Activated CD4-positive, alpha-beta memory T cell treated with anti-CD3 and anti-CD28 coated beads for 36 hours (primary cell): ENCODE measurements around the gene TULP4. TPM values are rescaled to one million over a fixed set of nuclear protein-coding genes. Genes with fewer than 3 reads are reported as not detected.

Experiments used
- CTCF ChIA-PET: fragments of 350-600 bp; sonication (Branson Sonifier 250); formaldehyde crosslinking; loops from one replicate; lab custom pipeline; 2021; ENCODE audit warnings: antibody characterized with exemption, inconsistent platforms; lab: Charles Lee
- POLR2A ChIA-PET: fragments of 350-600 bp; sonication (Branson Sonifier 250); formaldehyde crosslinking; loops from one replicate; lab custom pipeline; 2021; ENCODE audit warnings: antibody characterized with exemption; lab: Charles Lee
- DNase-seq: peaks from one replicate; pipeline ENCODE4 v3.0.0-alpha.2; 2020
- H3K27ac Mint-ChIP-seq: one replicate; pipeline ENCODE4 v1.8.0; 2021; ENCODE audit warnings: mixed read lengths
- H3K27me3 Mint-ChIP-seq: one replicate; pipeline ENCODE4 v1.8.0; 2021; ENCODE audit warnings: mixed read lengths
- H3K36me3 Mint-ChIP-seq: one replicate; pipeline ENCODE4 v1.8.0; 2021; ENCODE audit warnings: mixed read lengths
- H3K4me1 Mint-ChIP-seq: one replicate; pipeline ENCODE4 v1.8.0; 2021; ENCODE audit warnings: low read depth, mixed read lengths
- H3K4me3 Mint-ChIP-seq: one replicate; pipeline ENCODE4 v1.8.0; 2021; ENCODE audit warnings: mild to moderate bottlenecking, mixed read lengths
- H3K9me3 Mint-ChIP-seq: one replicate; pipeline ENCODE4 v1.8.0; 2021; ENCODE audit warnings: mixed read lengths
- intact Hi-C: fragments of 100-400 bp; cut with micrococcal nuclease; formaldehyde crosslinking; loops from one replicate; pipeline ENCODE4 v1.15.1; 2023
- total RNA-seq, 2 experiments: library from RNA; stranded (reverse); gene quantifications; one replicate each; pipeline ENCODE4 v1.2.3, GENCODE V29; 2021

TULP4 gene
- total RNA-seq, 2 experiments from 2014 or later, result 15.9 to 16.3 TPM

- Mint-ChIP-seq H3K27ac (no peak overlapping the region), H3K4me3 (no peak overlapping the region), H3K27me3 (no peaks in the 10 kb centered on the region), H3K36me3 (peaks cover under 1% of the 10 kb centered on the region), H3K9me3 (no peaks in the 10 kb centered on the region), H3K4me1 (no peaks in the 10 kb centered on the region)
- CTCF ChIA-PET, result interaction anchor here (0.9 to 1.1 kb wide), 2 partner anchors 24 to 192 kb away, joined by 3 read pairs; no protein-coding TSS in a partner anchor
- intact Hi-C loops, result no loop called here
- no peak for DNase-seq
- POLR2A ChIA-PET, result no interaction called here
Observed at GRCh38 chr6:158405933-158406332, 93.7 kb downstream of the TULP4 start.

GRCh38 chr6:158406736-158407135 lies 94.5 kb downstream of the TULP4 start:
- no peaks in the 10 kb centered on the region for H3K9me3 Mint-ChIP-seq
- ChIA-PET CTCF (interaction anchor here (1.1 kb wide), 1 partner anchor 192 kb away, joined by 3 read pairs; no protein-coding TSS in a partner anchor), POLR2A (no interaction called here)
- DNase-seq, result no peak
- no peaks in the 10 kb centered on the region for H3K27me3 Mint-ChIP-seq
- H3K36me3 Mint-ChIP-seq, result no peaks in the 10 kb centered on the region
- intact Hi-C loops, result no loop called here
- no peak overlapping the region for H3K4me3 Mint-ChIP-seq
- no peaks in the 10 kb centered on the region for H3K4me1 Mint-ChIP-seq
- no peak overlapping the region for H3K27ac Mint-ChIP-seq

- CTCF ChIA-PET, result interaction anchor here (2.7 kb wide), 1 partner anchor 187 kb away, joined by 6 read pairs; no protein-coding TSS in a partner anchor
- no peaks in the 10 kb centered on the region for H3K4me1 Mint-ChIP-seq
- DNase-seq, result no peak
- no peak overlapping the region for H3K27ac Mint-ChIP-seq
- no peaks in the 10 kb centered on the region for H3K9me3 Mint-ChIP-seq
- H3K4me3 Mint-ChIP-seq, result no peak overlapping the region
- H3K27me3 Mint-ChIP-seq, result no peaks in the 10 kb centered on the region
- intact Hi-C loops, result no loop called here
- POLR2A ChIA-PET, result no interaction called here
- no peaks in the 10 kb centered on the region for H3K36me3 Mint-ChIP-seq
Observed at GRCh38 chr6:158408013-158408412, 95.7 kb downstream of the TULP4 start.

- H3K4me3 Mint-ChIP-seq, result no peak overlapping the region
- no peak for DNase-seq
- no peaks in the 10 kb centered on the region for H3K4me1 Mint-ChIP-seq
- CTCF ChIA-PET, result interaction anchor here (2.7 kb wide), 1 partner anchor 188 kb away, joined by 6 read pairs; no protein-coding TSS in a partner anchor
- intact Hi-C loops, result no loop called here
- H3K27ac Mint-ChIP-seq, result no peak overlapping the region
- no peaks in the 10 kb centered on the region for H3K27me3 Mint-ChIP-seq
- POLR2A ChIA-PET, result no interaction called here
- no peaks in the 10 kb centered on the region for H3K36me3 Mint-ChIP-seq
- no peaks in the 10 kb centered on the region for H3K9me3 Mint-ChIP-seq
Observed at GRCh38 chr6:158408552-158409130, 96.4 kb downstream of the TULP4 start.

GRCh38 chr6:158409451-158409850 lies 97.2 kb downstream of the TULP4 start:
- no peaks in the 10 kb centered on the region for H3K4me1 Mint-ChIP-seq
- ChIA-PET POLR2A (no interaction called here), CTCF (interaction anchor here (2.7 kb wide), 1 partner anchor 188 kb away, joined by 6 read pairs; no protein-coding TSS in a partner anchor)
- intact Hi-C loops, result no loop called here
- no peak overlapping the region for H3K27ac Mint-ChIP-seq
- no peaks in the 10 kb centered on the region for H3K9me3 Mint-ChIP-seq
- no peak overlapping the region for H3K4me3 Mint-ChIP-seq
- no peak for DNase-seq
- H3K27me3 Mint-ChIP-seq, result no peaks in the 10 kb centered on the region
- H3K36me3 Mint-ChIP-seq, result peaks cover under 1% of the 10 kb centered on the region

- H3K4me3 Mint-ChIP-seq, result no peak overlapping the region
- CTCF ChIA-PET, result no interaction called here
Observed at GRCh38 chr6:158410784-158411183, 98.5 kb downstream of the TULP4 start.

GRCh38 chr6:158411998-158412397 lies 99.7 kb downstream of the TULP4 start:
- intact Hi-C loops, result no loop called here
- no peaks in the 10 kb centered on the region for H3K9me3 Mint-ChIP-seq
- CTCF ChIA-PET, result interaction anchor here (0.7 kb wide), 1 partner anchor 1128 kb away, joined by 3 read pairs; no protein-coding TSS in a partner anchor
- H3K27ac Mint-ChIP-seq, result no peak overlapping the region
- H3K4me3 Mint-ChIP-seq, result no peak overlapping the region
- POLR2A ChIA-PET, result interaction anchor here (0.6 kb wide), 1 partner anchor 966 kb away, joined by 5 read pairs; no protein-coding TSS in a partner anchor
- H3K27me3 Mint-ChIP-seq, result no peaks in the 10 kb centered on the region
- no peak for DNase-seq
- peaks cover 6% of the 10 kb centered on the region for H3K36me3 Mint-ChIP-seq
- H3K4me1 Mint-ChIP-seq, result no peaks in the 10 kb centered on the region

More at GRCh38 chr6:158410784-158411183, 98.5 kb downstream of the TULP4 start:
- Mint-ChIP-seq H3K4me1 (no peaks in the 10 kb centered on the region), H3K36me3 (peaks cover 6% of the 10 kb centered on the region), H3K27ac (no peak overlapping the region), H3K9me3 (no peaks in the 10 kb centered on the region), H3K27me3 (no peaks in the 10 kb centered on the region)
- DNase-seq, result no peak
- POLR2A ChIA-PET, result no interaction called here
- intact Hi-C loops, result no loop called here

- H3K27ac Mint-ChIP-seq, result no peak overlapping the region
- POLR2A ChIA-PET, result no interaction called here
Observed at GRCh38 chr6:158413028-158413427, 100.8 kb downstream of the TULP4 start.

GRCh38 chr6:158413814-158414565 lies 101.7 kb downstream of the TULP4 start:
- intact Hi-C loops, result no loop called here
- POLR2A ChIA-PET, result interaction anchor here (0.6 kb wide), 1 partner anchor 224 kb away, joined by 5 read pairs; no protein-coding TSS in a partner anchor
- no peaks in the 10 kb centered on the region for H3K27me3 Mint-ChIP-seq
- H3K27ac Mint-ChIP-seq, result no peak overlapping the region
- no peak for DNase-seq
- H3K4me3 Mint-ChIP-seq, result no peak overlapping the region
- no peaks in the 10 kb centered on the region for H3K9me3 Mint-ChIP-seq
- CTCF ChIA-PET, result interaction anchor here (1.6 kb wide), 1 partner anchor 193 kb away, joined by 4 read pairs; no protein-coding TSS in a partner anchor
- peaks cover 6% of the 10 kb centered on the region for H3K36me3 Mint-ChIP-seq
- H3K4me1 Mint-ChIP-seq, result no peaks in the 10 kb centered on the region

More at GRCh38 chr6:158413028-158413427, 100.8 kb downstream of the TULP4 start:
- no peaks in the 10 kb centered on the region for H3K27me3 Mint-ChIP-seq
- CTCF ChIA-PET, result interaction anchor here (1.6 kb wide), 1 partner anchor 192 kb away, joined by 4 read pairs; no protein-coding TSS in a partner anchor
- no peak for DNase-seq
- H3K4me1 Mint-ChIP-seq, result no peaks in the 10 kb centered on the region
- H3K4me3 Mint-ChIP-seq, result no peak overlapping the region
- intact Hi-C loops, result no loop called here
- H3K9me3 Mint-ChIP-seq, result no peaks in the 10 kb centered on the region
- peaks cover 6% of the 10 kb centered on the region for H3K36me3 Mint-ChIP-seq

- H3K27ac Mint-ChIP-seq, result no peak overlapping the region
- H3K4me3 Mint-ChIP-seq, result no peak overlapping the region
- CTCF ChIA-PET, result no interaction called here
- H3K9me3 Mint-ChIP-seq, result peaks cover 5% of the 10 kb centered on the region
- intact Hi-C loops, result no loop called here
- peaks cover 9% of the 10 kb centered on the region for H3K36me3 Mint-ChIP-seq
- H3K27me3 Mint-ChIP-seq, result no peaks in the 10 kb centered on the region
- no peaks in the 10 kb centered on the region for H3K4me1 Mint-ChIP-seq
- DNase-seq, result no peak
- POLR2A ChIA-PET, result interaction anchor here (0.6 kb wide), 1 partner anchor 101 kb away, joined by 3 read pairs; no protein-coding TSS in a partner anchor
Observed at GRCh38 chr6:158414851-158415262, 102.6 kb downstream of the TULP4 start.

GRCh38 chr6:158415666-158416065 lies 103.4 kb downstream of the TULP4 start:
- no peak overlapping the region for H3K27ac Mint-ChIP-seq
- H3K36me3 Mint-ChIP-seq, result peaks cover 9% of the 10 kb centered on the region
- ChIA-PET POLR2A (no interaction called here), CTCF (interaction anchor here (0.9 kb wide), 1 partner anchor 276 kb away, joined by 4 read pairs; no protein-coding TSS in a partner anchor)
- H3K9me3 Mint-ChIP-seq, result peaks cover 5% of the 10 kb centered on the region
- DNase-seq, result no peak
- no peak overlapping the region for H3K4me3 Mint-ChIP-seq
- H3K27me3 Mint-ChIP-seq, result no peaks in the 10 kb centered on the region
- intact Hi-C loops, result no loop called here
- no peaks in the 10 kb centered on the region for H3K4me1 Mint-ChIP-seq
